H7 (cell line): Measurements from ENCODE around the gene HOXA6. TPM values are rescaled to one million over a fixed set of nuclear protein-coding genes. Genes with fewer than 3 reads are reported as not detected.

Source experiments
- DNase-seq: peaks from one replicate; pipeline ENCODE4 v3.0.0; 2012
- H3K27me3 ChIP-seq: 2 replicates; pipeline ENCODE4 v1.6.0; 2011; ENCODE audit warnings: mild to moderate bottlenecking, low read length; ENCODE audit not compliant: control insufficient read depth, insufficient read depth
- H3K36me3 ChIP-seq: replicated peaks from 2 replicates; pipeline ENCODE4 v1.5.1; 2011; ENCODE audit warnings: low read length; ENCODE audit not compliant: control insufficient read depth, insufficient read depth
- H3K4me3 ChIP-seq: 2 replicates; pipeline ENCODE4 v1.5.1; 2011; ENCODE audit warnings: low read depth, mild to moderate bottlenecking, control low read depth, low read length, moderate library complexity; ENCODE audit not compliant: insufficient read depth
- total RNA-seq: library from RNA; depleted of rRNA; stranded (reverse); fragments of >200 nt; shearing (Covaris generic); gene quantifications from 2 replicates; pipeline ENCODE4 v1.2.3, GENCODE V29; 2014

HOXA6 gene
- total RNA-seq, 1 experiment from 2014 or later, result not detected

GRCh38 chr7:27155816-27156507 is 8.4 kb upstream of the HOXA6 start:
- peak; percentile 84 for DNase-seq
- Histone ChIP-seq H3K27me3 (peaks cover 100% of the 10 kb centered on the region), H3K4me3 (peak overlapping the region; percentile 28), H3K36me3 (no peaks in the 10 kb centered on the region)

- H3K36me3 ChIP-seq, result no peaks in the 10 kb centered on the region
- peak; percentile 66 for DNase-seq
- no peak overlapping the region for H3K4me3 ChIP-seq
- peaks cover 100% of the 10 kb centered on the region for H3K27me3 ChIP-seq
Measured at GRCh38 chr7:27154901-27155815, 7.6 kb upstream of the HOXA6 start.

GRCh38 chr7:27154369-27154768 is 6.8 kb upstream of the HOXA6 start:
- Histone ChIP-seq H3K4me3 (no peak overlapping the region), H3K36me3 (no peaks in the 10 kb centered on the region), H3K27me3 (peaks cover 100% of the 10 kb centered on the region)
- peak; percentile 53 for DNase-seq

- Histone ChIP-seq H3K27me3 (peaks cover 100% of the 10 kb centered on the region), H3K4me3 (no peak overlapping the region), H3K36me3 (no peaks in the 10 kb centered on the region)
- DNase-seq, result peak; percentile 33
Measured at GRCh38 chr7:27153526-27153925, 6.0 kb upstream of the HOXA6 start.

- DNase-seq, result peak; percentile 67
Measured at GRCh38 chr7:27152816-27153442, 5.4 kb upstream of the HOXA6 start.

GRCh38 chr7:27151931-27152815 is 4.6 kb upstream of the HOXA6 start, which contains the start of gene HOXA3:
HOXA3 (minus strand) TSS chr7:27152583; CDS start chr7:27110640, 41,943 bp downstream.
- H3K36me3 ChIP-seq, result no peaks in the 10 kb centered on the region
- H3K4me3 ChIP-seq, result no peak within 1 kb of the TSS
- peak; percentile 73 for DNase-seq
- H3K27me3 ChIP-seq, result peaks cover 100% of the 10 kb centered on the region

More at GRCh38 chr7:27152816-27153442, 5.4 kb upstream of the HOXA6 start:
- Histone ChIP-seq H3K4me3 (no peak overlapping the region), H3K36me3 (no peaks in the 10 kb centered on the region), H3K27me3 (peaks cover 100% of the 10 kb centered on the region)

- peaks cover 100% of the 10 kb centered on the region for H3K27me3 ChIP-seq
- DNase-seq, result peak; percentile 79
Measured at GRCh38 chr7:27151341-27151930, 3.9 kb upstream of the HOXA6 start.

GRCh38 chr7:27150568-27151340 is 3.2 kb upstream of the HOXA6 start:
- Histone ChIP-seq H3K36me3 (no peaks in the 10 kb centered on the region), H3K27me3 (peaks cover 100% of the 10 kb centered on the region), H3K4me3 (no peak overlapping the region)
- peak; percentile 97 for DNase-seq

More at GRCh38 chr7:27151341-27151930, 3.9 kb upstream of the HOXA6 start:
- Histone ChIP-seq H3K4me3 (no peak overlapping the region), H3K36me3 (no peaks in the 10 kb centered on the region)

GRCh38 chr7:27149842-27150567 is 2.4 kb upstream of the HOXA6 start:
- DNase-seq, result no peak
- peaks cover 100% of the 10 kb centered on the region for H3K27me3 ChIP-seq
- H3K36me3 ChIP-seq, result no peaks in the 10 kb centered on the region
- H3K4me3 ChIP-seq, result no peak overlapping the region

GRCh38 chr7:27148756-27149641 is 1.4 kb upstream of the HOXA6 start:
- DNase-seq, result peak; percentile 55
- Histone ChIP-seq H3K27me3 (peaks cover 100% of the 10 kb centered on the region), H3K36me3 (no peaks in the 10 kb centered on the region), H3K4me3 (no peak overlapping the region)

- DNase-seq, result peak; percentile 59
- Histone ChIP-seq H3K27me3 (peaks cover 99% of the 10 kb centered on the region), H3K4me3 (no peak overlapping the region; the same call in 1 of the 2 replicates), H3K36me3 (no peaks in the 10 kb centered on the region)
Measured at GRCh38 chr7:27148031-27148755, 619 bp upstream of the HOXA6 start.
